H1 (cell line): ENCODE results near the gene TRIM38. TPM values are rescaled to one million over a fixed set of nuclear protein-coding genes. Genes with fewer than 3 reads are reported as not detected.

Experiments
- CTCF ChIA-PET: fragments of 300-600 bp; sonication (Branson Sonifier 250); formaldehyde crosslinking; loops from one replicate; lab custom pipeline; 2021; ENCODE audit not compliant: partially characterized antibody; lab: Charles Lee
- POLR2A ChIA-PET: fragments of 300-600 bp; sonication (Branson Sonifier 250); formaldehyde crosslinking; loops from one replicate; lab custom pipeline; 2021; ENCODE audit warnings: inconsistent platforms; ENCODE audit not compliant: partially characterized antibody; lab: Charles Lee
- DNase-seq, 2 experiments: peaks; one replicate each; pipeline versions ENCODE4 v3.0.0 to v3.0.0-alpha.2; 2010 to 2022; ENCODE audit warnings: low spot score in 2 of 2, low read depth in 1 of 2, mixed read lengths in 1 of 2
- FAIRE-seq: peaks from 2 replicates; lab custom pipeline; 2011; peaks lifted over from hg19 to GRCh38; lab: Jason Lieb, UNC
- H2AFZ ChIP-seq: 2 replicates; pipeline ENCODE4 v1.8.1; 2012; ENCODE audit warnings: low read length, inconsistent platforms
- H2AK5ac ChIP-seq: 2 replicates; pipeline ENCODE4 v1.6.1; 2013; ENCODE audit warnings: low read depth, low read length
- H2BK120ac ChIP-seq: replicated peaks from 2 replicates; pipeline ENCODE3; 2013; ENCODE audit warnings: low read depth, low read length, inconsistent platforms
- H2BK12ac ChIP-seq: 2 replicates; pipeline ENCODE4 v1.6.1; 2013; ENCODE audit warnings: low read depth, low read length
- H2BK15ac ChIP-seq: 2 replicates; pipeline ENCODE4 v1.6.1; 2013; ENCODE audit warnings: low read length
- H2BK20ac ChIP-seq: 2 replicates; pipeline ENCODE4 v1.6.1; 2013; ENCODE audit warnings: low read length
- H2BK5ac ChIP-seq: 2 replicates; pipeline ENCODE4 v1.6.1; 2013; ENCODE audit warnings: low read depth, low read length
- H3K14ac ChIP-seq: 2 replicates; pipeline ENCODE4 v1.6.1; 2013; ENCODE audit warnings: inconsistent platforms; ENCODE audit not compliant: insufficient read length
- H3K18ac ChIP-seq: 2 replicates; pipeline ENCODE4 v1.6.1; 2013; ENCODE audit warnings: low read length; ENCODE audit errors: extremely low read depth
- H3K23ac ChIP-seq: 2 replicates; pipeline ENCODE4 v1.6.1; 2013; ENCODE audit warnings: inconsistent platforms; ENCODE audit not compliant: insufficient read length
- H3K23me2 ChIP-seq: 2 replicates; pipeline ENCODE4 v1.6.1; 2013; ENCODE audit warnings: low read depth, low read length
- H3K27ac ChIP-seq: 2 replicates; pipeline ENCODE4 v1.6.1; 2011; ENCODE audit warnings: low read depth, low read length, inconsistent platforms
- H3K27me3 ChIP-seq, 4 experiments: replicated peaks in 1 of 4; 1 replicate in 1 of 4; 2 replicates in 3 of 4; pipeline versions ENCODE4 v1.6.1 to v1.8.1; 2011 to 2013; ENCODE audit warnings: low read length in 3 of 4, mild to moderate bottlenecking in 3 of 4, inconsistent platforms in 2 of 4, mixed read lengths in 2 of 4, moderate library complexity in 1 of 4; ENCODE audit not compliant: control insufficient read depth in 3 of 4, insufficient read depth in 3 of 4; ENCODE audit errors: extremely low read depth in 1 of 4
- H3K36me3 ChIP-seq, 4 experiments: 2 replicates each; pipeline versions ENCODE4 v1.6.1 to v1.8.1; 2011 to 2013; ENCODE audit warnings: mild to moderate bottlenecking in 4 of 4, low read length in 3 of 4, moderate library complexity in 2 of 4, control low read depth in 1 of 4, inconsistent platforms in 1 of 4; ENCODE audit not compliant: insufficient read depth in 4 of 4, control insufficient read depth in 2 of 4
- H3K4ac ChIP-seq: replicated peaks from 2 replicates; pipeline ENCODE3; 2013; ENCODE audit warnings: low read length, low read depth, mixed read lengths, inconsistent platforms; ENCODE audit not compliant: insufficient read length
- H3K4me1 ChIP-seq, 4 experiments: replicated peaks in 1 of 4; 1 replicate in 1 of 4; 2 replicates in 3 of 4; pipeline versions ENCODE4 v1.6.1 to v1.8.1; 2011 to 2013; ENCODE audit warnings: low read length in 3 of 4, inconsistent platforms in 2 of 4, mixed read lengths in 1 of 4; ENCODE audit not compliant: insufficient read depth in 4 of 4, control insufficient read depth in 3 of 4
- H3K4me2 ChIP-seq, 2 experiments: 2 replicates each; pipeline versions ENCODE4 v1.6.1 to v1.8.1; 2011 to 2013; ENCODE audit warnings: low read depth in 2 of 2, low read length in 2 of 2, control low read depth in 1 of 2, inconsistent platforms in 1 of 2, mild to moderate bottlenecking in 1 of 2; ENCODE audit not compliant: insufficient read depth in 1 of 2
- H3K4me3 ChIP-seq, 4 experiments: fragments of 200-600, 300-600 bp in 1 of 4; sonication (generic), shearing (Covaris generic), sonication (Bioruptor Twin) in 1 of 4; 2 replicates each; pipeline versions ENCODE4 v1.5.1 to v1.8.1; 2011 to 2016; ENCODE audit warnings: low read length in 4 of 4, low read depth in 3 of 4, control low read depth in 2 of 4, inconsistent platforms in 2 of 4, mild to moderate bottlenecking in 2 of 4, mixed read lengths in 1 of 4, moderate library complexity in 1 of 4; ENCODE audit not compliant: insufficient read depth in 2 of 4; ENCODE audit errors: extremely low read depth in 1 of 4
- H3K56ac ChIP-seq: replicated peaks from 2 replicates; pipeline ENCODE3; 2013; ENCODE audit warnings: low read depth, mild to moderate bottlenecking, mixed read lengths, low read length, inconsistent platforms; ENCODE audit not compliant: insufficient read length
- H3K79me1 ChIP-seq: 2 replicates; pipeline ENCODE4 v1.6.1; 2013; ENCODE audit warnings: low read depth, low read length, control low read depth
- H3K79me2 ChIP-seq, 2 experiments: 2 replicates each; pipeline versions ENCODE4 v1.6.1 to v1.8.1; 2012 to 2013; ENCODE audit warnings: low read length in 2 of 2, mild to moderate bottlenecking in 2 of 2, inconsistent platforms in 1 of 2; ENCODE audit not compliant: insufficient read depth in 2 of 2, control insufficient read depth in 1 of 2
- H3K9ac ChIP-seq, 4 experiments: replicated peaks in 1 of 4; 1 replicate in 1 of 4; 2 replicates in 3 of 4; pipeline versions ENCODE4 v1.6.1 to v1.8.1; 2011 to 2013; ENCODE audit warnings: low read depth in 3 of 4, low read length in 3 of 4, control low read depth in 2 of 4, mild to moderate bottlenecking in 2 of 4, moderate library complexity in 2 of 4, inconsistent platforms in 1 of 4; ENCODE audit errors: extremely low read depth in 1 of 4
- H3K9me3 ChIP-seq, 2 experiments: 2 replicates each; pipeline versions ENCODE4 v1.6.1 to v1.8.1; 2012 to 2013; ENCODE audit warnings: mild to moderate bottlenecking in 2 of 2, moderate library complexity in 2 of 2, control low read depth in 1 of 2, inconsistent platforms in 1 of 2, low read depth in 1 of 2, low read length in 1 of 2, mixed read lengths in 1 of 2; ENCODE audit not compliant: insufficient read depth in 2 of 2
- H4K20me1 ChIP-seq, 2 experiments: replicated peaks in 1 of 2; 2 replicates each; pipeline versions ENCODE3 to v1.8.1; 2011 to 2013; ENCODE audit warnings: inconsistent platforms in 2 of 2, low read length in 2 of 2, mild to moderate bottlenecking in 1 of 2; ENCODE audit not compliant: insufficient read depth in 2 of 2, control insufficient read depth in 1 of 2
- H4K5ac ChIP-seq: 2 replicates; pipeline ENCODE4 v1.6.1; 2013; ENCODE audit warnings: low read length, low read depth, mixed read lengths, inconsistent platforms; ENCODE audit not compliant: insufficient read length
- H4K8ac ChIP-seq: 2 replicates; pipeline ENCODE4 v1.8.0; 2013; ENCODE audit warnings: mild to moderate bottlenecking, moderate library complexity, low read length, inconsistent platforms; ENCODE audit not compliant: insufficient read depth; ENCODE audit errors: extremely low read depth
- H4K91ac ChIP-seq: replicated peaks from 2 replicates; pipeline ENCODE3; 2013; ENCODE audit warnings: low read length, mixed read lengths, inconsistent platforms; ENCODE audit not compliant: insufficient read length
- CBX5 ChIP-seq: fragments of 300-800, 300-1000 bp; sonication (generic); IDR thresholded peaks from 2 replicates; pipeline ENCODE4 v1.7.1; 2016; ENCODE audit warnings: antibody characterized with exemption, low read length, low read depth
- TBP ChIP-seq: IDR thresholded peaks from 2 replicates; pipeline ENCODE4 v1.6.1; 2011; ENCODE audit warnings: low read depth, low read length, improper control_type of control experiment
- polyA plus RNA-seq, 7 experiments: library from polyadenylated mRNA; depleted of rRNA in 3 of 7; stranded (reverse) in 5 of 7; unstranded in 2 of 7; fragments of >200 nt in 5 of 7; fragments of 200-250 nt in 2 of 7; gene quantifications; 1 replicate in 5 of 7; 2 replicates in 1 of 7; 4 replicates in 1 of 7; pipeline versions ENCODE4 v1.2.1 to v1.2.3, GENCODE V29; 2011 to 2013; ENCODE audit warnings: missing spikeins in 2 of 7, mixed read lengths in 2 of 7
- total RNA-seq: library from RNA; stranded (reverse); fragmentation: NEBNext Ultra II Directional; extraction: Animal tissue kit (Norgen Biotek cat#: 25700); gene quantifications from 2 replicates; pipeline ENCODE4 v1.2.1, GENCODE V29; 2021

Gene TRIM38
- total and polyA plus RNA-seq, 2 of the 8 experiments (the other 6 are each of a cell fraction or from before 2014, with no cell fraction given), result 0.43 to 0.56 TPM

DNA sequence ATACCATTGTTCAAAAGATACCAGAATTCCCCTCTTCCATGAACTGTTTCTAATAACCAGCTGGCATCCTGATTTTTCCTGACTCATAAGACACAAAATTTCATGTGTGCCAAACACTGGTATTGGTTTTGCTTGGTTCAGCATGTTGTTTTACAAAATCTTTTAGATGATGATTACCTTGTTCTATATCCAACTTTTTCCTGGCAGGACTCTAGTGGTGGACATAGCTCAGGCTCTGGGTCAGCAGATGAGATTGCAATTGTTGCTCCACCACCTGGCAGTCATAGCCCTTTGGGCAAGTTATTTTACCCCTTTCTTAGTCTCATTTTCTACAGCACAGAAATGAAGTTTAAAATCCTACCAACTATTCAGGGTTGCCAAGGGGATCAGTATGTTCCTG, 6.2 kb downstream of the TRIM38 start:
- H3K4me2 ChIP-seq, result no peak overlapping the region
- peaks cover 0 to 2% (median 0%) of the 10 kb centered on the region in 4 experiments; a peak in 4 of 7 replicates for H3K27me3 ChIP-seq
- DNase-seq, result no peak
- no peak overlapping the region for H2AK5ac ChIP-seq
- POLR2A ChIA-PET, result no interaction called here
- H3K4me3 ChIP-seq, result no peak overlapping the region
- H3K4ac ChIP-seq, result no peak overlapping the region
- no peak overlapping the region for H4K5ac ChIP-seq
- peaks cover 6 to 15% (median 10%) of the 10 kb centered on the region in 4 experiments for H3K4me1 ChIP-seq
- no peak overlapping the region for H2BK20ac ChIP-seq
- no peak overlapping the region for H4K91ac ChIP-seq
- no peak for FAIRE-seq
- H3K9me3 ChIP-seq, result no peaks in the 10 kb centered on the region
- no peak overlapping the region for H3K27ac ChIP-seq
- no peak overlapping the region for H3K18ac ChIP-seq
- H3K56ac ChIP-seq, result no peak overlapping the region
- no peak overlapping the region for H2BK5ac ChIP-seq
- H2AFZ ChIP-seq, result no peak overlapping the region
- no peak overlapping the region for H2BK15ac ChIP-seq
- no peaks in the 10 kb centered on the region for H3K23me2 ChIP-seq
- no peak overlapping the region for H2BK12ac ChIP-seq
- no peaks in the 10 kb centered on the region for H3K79me1 ChIP-seq
- H3K9ac ChIP-seq, result no peak overlapping the region
- no peaks in the 10 kb centered on the region for H3K79me2 ChIP-seq
- no peak overlapping the region for H2BK120ac ChIP-seq
- no peak overlapping the region for H3K23ac ChIP-seq
- no peak overlapping the region for H4K8ac ChIP-seq
- H3K36me3 ChIP-seq, result peaks cover 0 to 3% (median 0%) of the 10 kb centered on the region in 4 experiments; a peak in 3 of 8 replicates
- no peak overlapping the region for H3K14ac ChIP-seq
- H4K20me1 ChIP-seq, result no peaks in the 10 kb centered on the region
- no peak for TF ChIP-seq TBP
- no peak for TF ChIP-seq CBX5
- TF ChIP-seq, all 59 proteins: peak for 0
- CTCF ChIA-PET, result interaction anchor here (0.6 to 1.6 kb wide), 3 partner anchors 31 to 249 kb away, joined by 3 to 4 read pairs (median 3); no protein-coding TSS in a partner anchor
